Naive thymus-derived CD4-positive, alpha-beta T cell (primary cell): Measurements from ENCODE around the gene MGLL. TPM values are rescaled to one million over a fixed set of nuclear protein-coding genes. Genes with fewer than 3 reads are reported as not detected.

Source experiments
- ATAC-seq: fragments of 150-1000 bp; cut with Tn5 transposase; 2 replicates; pipeline ENCODE4 v1.10.0; 2021; ENCODE audit warnings: mild to moderate bottlenecking, moderate library complexity
- CTCF ChIA-PET: fragments of 350-600 bp; sonication (Branson Sonifier 250); formaldehyde crosslinking; loops from one replicate; lab custom pipeline; 2021; ENCODE audit warnings: antibody characterized with exemption; lab: Charles Lee
- POLR2A ChIA-PET: fragments of 350-600 bp; sonication (Branson Sonifier 250); formaldehyde crosslinking; loops from one replicate; lab custom pipeline; 2021; ENCODE audit warnings: antibody characterized with exemption, inconsistent platforms; lab: Charles Lee
- DNase-seq, 9 donors: peaks; one replicate each; pipeline versions ENCODE4 v3.0.0 to v3.0.0-alpha.2; 2020 to 2022; ENCODE audit warnings: mixed read lengths in 1 of 9
- H3K27ac ChIP-seq: one replicate; pipeline ENCODE4 v1.7.0; 2013; ENCODE audit warnings: mild to moderate bottlenecking, low read depth, low read length, moderate library complexity
- H3K27me3 ChIP-seq, 2 donors: one replicate each; pipeline ENCODE4 v1.7.0; 2013; ENCODE audit warnings: low read length in 2 of 2, mild to moderate bottlenecking in 2 of 2, moderate library complexity in 2 of 2; ENCODE audit not compliant: control insufficient read depth in 2 of 2, insufficient read depth in 2 of 2
- H3K36me3 ChIP-seq, 3 experiments: 1 replicate in 2 of 3; 2 replicates in 1 of 3; pipeline ENCODE4 v1.7.0; 2013; ENCODE audit warnings: low read length in 3 of 3, mild to moderate bottlenecking in 3 of 3, moderate library complexity in 1 of 3; ENCODE audit not compliant: insufficient read depth in 3 of 3, control insufficient read depth in 2 of 3
- H3K4me1 ChIP-seq, 2 donors: one replicate each; pipeline ENCODE4 v1.7.0; 2013; ENCODE audit warnings: low read length in 2 of 2, mild to moderate bottlenecking in 2 of 2, moderate library complexity in 1 of 2; ENCODE audit not compliant: control insufficient read depth in 2 of 2, insufficient read depth in 2 of 2
- H3K4me3 ChIP-seq: 2 replicates; pipeline ENCODE4 v1.7.0; 2013; ENCODE audit warnings: mild to moderate bottlenecking, low read length
- H3K9me3 ChIP-seq, 3 experiments: 1 replicate in 2 of 3; 2 replicates in 1 of 3; pipeline ENCODE4 v1.7.0; 2013; ENCODE audit warnings: low read length in 3 of 3; ENCODE audit not compliant: control insufficient read depth in 2 of 3
- H3K27ac Mint-ChIP-seq, 9 donors: one replicate each; pipeline ENCODE4 v1.8.0; 2020 to 2022; ENCODE audit warnings: mixed read lengths in 9 of 9, mild to moderate bottlenecking in 8 of 9, moderate library complexity in 5 of 9, inconsistent platforms in 2 of 9
- H3K27me3 Mint-ChIP-seq, 5 donors: one replicate each; pipeline ENCODE4 v1.8.0; 2021 to 2022; ENCODE audit warnings: mixed read lengths in 5 of 5, mild to moderate bottlenecking in 1 of 5
- H3K36me3 Mint-ChIP-seq, 5 donors: one replicate each; pipeline ENCODE4 v1.8.0; 2020 to 2022; ENCODE audit warnings: mixed read lengths in 5 of 5, mild to moderate bottlenecking in 3 of 5, inconsistent platforms in 1 of 5
- H3K4me1 Mint-ChIP-seq, 7 donors: one replicate each; pipeline ENCODE4 v1.8.0; 2020 to 2022; ENCODE audit warnings: mixed read lengths in 7 of 7, mild to moderate bottlenecking in 3 of 7, inconsistent platforms in 1 of 7
- H3K4me3 Mint-ChIP-seq, 10 donors: one replicate each; pipeline ENCODE4 v1.8.0; 2020 to 2022; ENCODE audit warnings: mild to moderate bottlenecking in 10 of 10, mixed read lengths in 10 of 10, moderate library complexity in 6 of 10, inconsistent platforms in 2 of 10
- H3K9me3 Mint-ChIP-seq, 11 donors: one replicate each; pipeline ENCODE4 v1.8.0; 2020 to 2022; ENCODE audit warnings: mixed read lengths in 11 of 11, mild to moderate bottlenecking in 4 of 11, inconsistent platforms in 1 of 11, moderate library complexity in 1 of 11
- intact Hi-C, 2 donors: fragments of 100-400 bp; cut with micrococcal nuclease; formaldehyde crosslinking; loops; one replicate each; pipeline ENCODE4 v1.15.1; 2023
- polyA plus RNA-seq, 2 donors: library from polyadenylated mRNA; unstranded; fragments of 300-500 nt; fragmentation: Illumina TruSeq; gene quantifications; one replicate each; pipeline ENCODE4 v1.2.3, GENCODE V29; 2021
- total RNA-seq, 6 experiments: library from RNA in 5 of 6; stranded (reverse) in 5 of 6; gene quantifications; 1 replicate in 5 of 6; 2 replicates in 1 of 6; pipeline ENCODE4 v1.2.3 and lab custom pipeline; 2021 to 2026

MGLL gene
- total and polyA plus RNA-seq, 7 experiments from 2014 or later = 1.0 to 6.0 (median 2.1) TPM; not detected in 2

GRCh38 chr3:127784865-127785710 is 37.2 kb downstream of the MGLL start:
- H3K4me3 Mint-ChIP-seq = no peak overlapping the region
- no peaks in the 10 kb centered on the region for H3K4me1 ChIP-seq
- H3K4me1 Mint-ChIP-seq = no peaks in the 10 kb centered on the region
- ChIA-PET POLR2A (no interaction called here), CTCF (no interaction called here)
- H3K27me3 Mint-ChIP-seq = peaks cover 1 to 14% (median 4%) of the 10 kb centered on the region in 5 donors
- no peaks in the 10 kb centered on the region for H3K36me3 ChIP-seq
- no peak overlapping the region for H3K27ac ChIP-seq
- no peak overlapping the region for H3K27ac Mint-ChIP-seq
- DNase-seq = no peak
- intact Hi-C loops = no loop called here
- H3K27me3 ChIP-seq = no peaks in the 10 kb centered on the region
- H3K4me3 ChIP-seq = no peak overlapping the region
- no peak for ATAC-seq
- no peaks in the 10 kb centered on the region for H3K9me3 ChIP-seq
- no peaks in the 10 kb centered on the region for H3K36me3 Mint-ChIP-seq
- H3K9me3 Mint-ChIP-seq = no peaks in the 10 kb centered on the region

DNA sequence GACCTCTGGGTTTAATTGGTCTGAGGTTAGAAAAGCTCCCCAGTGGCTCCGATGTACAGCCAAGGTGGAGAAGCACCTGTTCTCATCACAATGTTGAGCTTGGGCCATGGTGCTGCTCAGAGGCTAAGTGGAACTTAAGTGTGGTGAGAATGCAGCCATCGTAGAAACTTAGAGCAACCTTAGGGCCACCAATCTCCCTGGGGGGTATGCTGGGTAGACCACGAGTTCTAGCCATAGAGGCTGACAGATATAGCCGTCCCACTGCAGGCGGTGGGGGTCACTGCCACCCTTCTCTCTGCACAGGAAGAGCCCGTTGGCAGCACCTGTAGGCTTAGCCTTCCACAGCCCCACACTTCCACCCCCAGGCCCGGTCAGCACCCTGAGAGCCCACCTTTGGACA is 38.0 kb downstream of the MGLL start:
- Mint-ChIP-seq H3K36me3 (no peaks in the 10 kb centered on the region), H3K4me1 (peaks cover 0 to 5% (median 0%) of the 10 kb centered on the region in 7 donors), H3K27me3 (peaks cover 0 to 10% (median 4%) of the 10 kb centered on the region in 5 donors), H3K27ac (no peak overlapping the region), H3K9me3 (no peaks in the 10 kb centered on the region), H3K4me3 (no peak overlapping the region)
- no peak overlapping the region for H3K27ac ChIP-seq
- POLR2A ChIA-PET = no interaction called here
- H3K27me3 ChIP-seq = no peaks in the 10 kb centered on the region
- H3K9me3 ChIP-seq = no peaks in the 10 kb centered on the region
- H3K4me3 ChIP-seq = no peak overlapping the region
- ATAC-seq (no peak), DNase-seq (no peak)
- H3K36me3 ChIP-seq = no peaks in the 10 kb centered on the region
- CTCF ChIA-PET = no interaction called here
- no peaks in the 10 kb centered on the region for H3K4me1 ChIP-seq
- intact Hi-C loops = no loop called here

GRCh38 chr3:127783642-127784160 is 38.6 kb downstream of the MGLL start:
- no peak overlapping the region for H3K27ac ChIP-seq
- DNase-seq = no peak
- H3K4me3 ChIP-seq = no peak overlapping the region
- no peaks in the 10 kb centered on the region for H3K36me3 ChIP-seq
- no peak for ATAC-seq
- H3K4me1 ChIP-seq = no peaks in the 10 kb centered on the region
- H3K9me3 Mint-ChIP-seq = no peaks in the 10 kb centered on the region
- intact Hi-C loops = no loop called here
- CTCF ChIA-PET = no interaction called here
- H3K4me3 Mint-ChIP-seq = no peak overlapping the region
- peaks cover 0 to 10% (median 4%) of the 10 kb centered on the region in 5 donors for H3K27me3 Mint-ChIP-seq
- POLR2A ChIA-PET = no interaction called here
- H3K27ac Mint-ChIP-seq = no peak overlapping the region
- no peaks in the 10 kb centered on the region for H3K27me3 ChIP-seq
- H3K4me1 Mint-ChIP-seq = peaks cover 0 to 5% (median 0%) of the 10 kb centered on the region in 7 donors
- no peaks in the 10 kb centered on the region for H3K9me3 ChIP-seq
- H3K36me3 Mint-ChIP-seq = no peaks in the 10 kb centered on the region

DNA sequence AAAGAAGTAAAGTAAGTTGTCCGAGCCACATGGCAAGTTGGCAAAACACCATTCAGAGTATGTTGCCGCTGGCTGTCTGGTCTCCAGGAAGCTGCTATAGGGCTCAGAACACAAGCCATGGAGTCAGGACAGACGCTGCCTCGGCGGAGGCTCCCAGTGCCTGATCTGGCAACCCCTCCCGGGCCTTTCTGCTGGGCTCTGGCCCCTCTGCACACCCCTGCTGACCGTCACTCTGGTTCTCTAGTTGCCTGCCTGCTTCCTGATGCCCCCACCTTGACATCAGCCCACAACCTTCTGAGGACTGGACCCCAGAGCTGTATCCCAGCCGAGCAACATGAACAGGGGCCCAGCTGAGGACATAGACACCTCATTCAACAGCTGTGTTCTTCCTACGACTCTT is 39.1 kb downstream of the MGLL start:
- no peaks in the 10 kb centered on the region for H3K36me3 ChIP-seq
- no peaks in the 10 kb centered on the region for H3K36me3 Mint-ChIP-seq
- CTCF ChIA-PET = no interaction called here
- POLR2A ChIA-PET = no interaction called here
- H3K27ac ChIP-seq = no peak overlapping the region
- H3K4me1 Mint-ChIP-seq = peaks cover 0 to 5% (median 0%) of the 10 kb centered on the region in 7 donors
- H3K9me3 ChIP-seq = no peaks in the 10 kb centered on the region
- no peak overlapping the region for H3K4me3 ChIP-seq
- no peak overlapping the region for H3K4me3 Mint-ChIP-seq
- H3K4me1 ChIP-seq = no peaks in the 10 kb centered on the region
- ATAC-seq = no peak
- peaks cover 0 to 10% (median 3%) of the 10 kb centered on the region in 5 donors for H3K27me3 Mint-ChIP-seq
- no peaks in the 10 kb centered on the region for H3K9me3 Mint-ChIP-seq
- H3K27me3 ChIP-seq = no peaks in the 10 kb centered on the region
- intact Hi-C loops = no loop called here
- DNase-seq = no peak
- H3K27ac Mint-ChIP-seq = no peak overlapping the region

DNA sequence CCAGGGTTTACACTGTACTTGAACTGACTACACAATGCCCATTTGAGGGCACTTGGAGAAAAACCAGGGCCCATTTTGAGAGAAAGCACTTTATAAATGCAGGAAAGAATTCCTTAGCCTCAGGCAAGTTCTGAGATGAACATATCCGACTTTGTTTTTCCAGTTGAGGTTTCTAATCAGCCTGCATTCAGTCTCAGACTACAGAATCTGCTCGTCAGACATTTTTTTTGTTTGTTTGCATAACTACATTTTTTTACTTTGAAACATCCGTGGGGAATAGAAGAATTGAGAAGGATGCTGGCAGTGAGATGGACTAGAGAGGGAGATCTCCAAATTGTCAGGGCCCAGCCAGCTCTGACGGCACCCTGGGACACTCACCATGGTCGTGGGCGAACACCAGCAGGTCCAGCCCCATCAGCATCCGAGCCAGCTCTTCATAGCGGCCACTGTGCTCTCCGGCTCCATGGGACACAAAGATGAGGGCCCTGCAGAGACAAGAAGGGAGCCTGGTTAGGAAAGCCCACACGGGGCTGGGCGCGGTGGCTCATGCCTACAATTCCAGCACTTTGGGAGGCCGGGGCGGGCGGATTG is 40.8 kb downstream of the MGLL start:
- H3K36me3 ChIP-seq = no peaks in the 10 kb centered on the region
- H3K4me1 ChIP-seq = no peaks in the 10 kb centered on the region
- no peak for DNase-seq
- Mint-ChIP-seq H3K9me3 (peaks cover 0 to 9% (median 0%) of the 10 kb centered on the region in 11 donors), H3K4me1 (peaks cover 0 to 8% (median 0%) of the 10 kb centered on the region in 7 donors), H3K4me3 (no peak overlapping the region), H3K27ac (no peak overlapping the region), H3K27me3 (peaks cover 0 to 10% (median 4%) of the 10 kb centered on the region in 5 donors), H3K36me3 (peaks cover 0 to 3% (median 0%) of the 10 kb centered on the region in 5 donors)
- H3K27ac ChIP-seq = no peak overlapping the region
- H3K9me3 ChIP-seq = no peaks in the 10 kb centered on the region
- no peak overlapping the region for H3K4me3 ChIP-seq
- ChIA-PET CTCF (no interaction called here), POLR2A (no interaction called here)
- no peaks in the 10 kb centered on the region for H3K27me3 ChIP-seq
- intact Hi-C loops = no loop called here
- ATAC-seq = no peak

DNA sequence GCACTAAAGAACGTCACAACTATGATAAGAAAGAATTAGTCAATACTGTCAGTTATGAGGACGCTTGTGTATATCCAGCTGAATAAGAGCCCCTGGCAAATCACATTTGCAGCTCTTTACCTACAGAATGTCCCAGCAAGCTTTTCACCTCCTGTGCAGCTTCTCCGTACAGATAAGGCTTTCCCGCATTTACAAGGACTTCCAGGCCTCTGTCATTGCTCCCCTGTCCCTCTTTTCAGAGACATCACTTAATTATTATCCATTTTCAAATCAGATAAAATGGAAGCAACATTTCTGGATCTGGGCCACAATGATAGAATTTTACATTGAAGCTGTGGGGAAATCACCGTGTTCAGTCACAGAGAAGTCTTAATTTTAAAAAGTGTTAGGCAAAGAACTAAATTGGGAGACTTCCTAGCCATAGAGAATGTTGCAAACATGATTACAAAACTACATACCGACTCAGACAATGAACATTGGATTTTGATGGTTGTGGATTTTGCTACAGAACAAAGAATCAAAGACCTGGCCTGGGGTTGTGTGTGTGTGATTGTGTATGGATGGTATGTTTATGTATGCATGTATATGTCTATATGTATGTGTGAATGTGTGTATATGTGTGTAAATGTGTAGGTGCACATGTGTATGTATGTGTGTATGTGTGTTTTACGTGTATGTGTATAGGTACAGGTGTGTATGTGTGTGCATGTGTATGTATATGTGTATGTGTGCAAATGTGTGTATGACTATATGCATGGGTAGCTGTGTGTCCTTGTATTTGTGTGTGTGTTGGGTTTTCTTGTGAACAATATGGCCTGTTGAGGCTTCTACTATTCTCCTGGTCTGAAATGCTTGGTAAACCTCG is 41.5 kb downstream of the MGLL start:
- H3K27me3 ChIP-seq = no peaks in the 10 kb centered on the region
- Mint-ChIP-seq H3K4me3 (no peak overlapping the region), H3K27ac (no peak overlapping the region), H3K9me3 (peaks cover 0 to 9% (median 0%) of the 10 kb centered on the region in 11 donors), H3K27me3 (peaks cover 0 to 9% (median 4%) of the 10 kb centered on the region in 5 donors), H3K4me1 (peaks cover 0 to 8% (median 0%) of the 10 kb centered on the region in 7 donors), H3K36me3 (peaks cover 0 to 3% (median 0%) of the 10 kb centered on the region in 5 donors)
- H3K9me3 ChIP-seq = no peaks in the 10 kb centered on the region
- H3K36me3 ChIP-seq = no peaks in the 10 kb centered on the region
- no peak for ATAC-seq
- CTCF ChIA-PET = no interaction called here
- POLR2A ChIA-PET = no interaction called here
- H3K4me3 ChIP-seq = no peak overlapping the region
- intact Hi-C loops = no loop called here
- no peaks in the 10 kb centered on the region for H3K4me1 ChIP-seq
- DNase-seq = no peak
- H3K27ac ChIP-seq = no peak overlapping the region
